Heart right ventricle (tissue), 16 donors: ENCODE results near the gene GIT1. TPM values are rescaled to one million over a fixed set of nuclear protein-coding genes. Genes with fewer than 3 reads are reported as not detected.

Experiments
- ATAC-seq, 8 donors: fragments of 200-7000 bp; cut with Tn5 transposase; one replicate each; pipeline ENCODE4 v1.9.1; 2020; ENCODE audit warnings: mild to moderate bottlenecking in 8 of 8, moderate library complexity in 8 of 8, moderate number of reproducible peaks in 1 of 8
- DNase-seq, 2 donors: peaks; one replicate each; pipeline ENCODE4 v3.0.0-alpha.2; 2020
- H3K27ac ChIP-seq, 10 donors: fragments of 200-600 bp; sonication (generic) in 2 of 10; one replicate each; pipeline versions ENCODE4 v1.5.0 to v1.8.0; 2020 to 2022; ENCODE audit warnings: mild to moderate bottlenecking in 3 of 10
- H3K27me3 ChIP-seq, 7 donors: fragments of 200-600 bp; one replicate each; pipeline ENCODE4 v1.8.0; 2021 to 2022; ENCODE audit warnings: mild to moderate bottlenecking in 2 of 7
- H3K36me3 ChIP-seq, 9 donors: fragments of 200-600 bp; sonication (generic) in 1 of 9; one replicate each; pipeline versions ENCODE4 v1.5.0 to v1.8.0; 2020 to 2022; ENCODE audit warnings: mild to moderate bottlenecking in 2 of 9
- H3K4me1 ChIP-seq, 9 donors: fragments of 200-600 bp; sonication (generic) in 1 of 9; one replicate each; pipeline versions ENCODE4 v1.5.0 to v1.8.0; 2020 to 2022; ENCODE audit warnings: mild to moderate bottlenecking in 4 of 9
- H3K4me3 ChIP-seq, 10 donors: fragments of 200-600 bp; sonication (generic) in 2 of 10; one replicate each; pipeline versions ENCODE4 v1.5.0 to v1.8.0; 2020 to 2022; ENCODE audit warnings: mild to moderate bottlenecking in 7 of 10, moderate library complexity in 2 of 10
- H3K9me3 ChIP-seq, 11 donors: fragments of 200-600 bp in 10 of 11; sonication (generic) in 2 of 11; one replicate each; pipeline versions ENCODE4 v1.5.0 to v1.8.0; 2013 to 2022; ENCODE audit warnings: mild to moderate bottlenecking in 2 of 11, control low read depth in 1 of 11, moderate library complexity in 1 of 11
- CTCF ChIP-seq, 9 donors: fragments of 200-600 bp; sonication (generic) in 2 of 9; IDR thresholded peaks; one replicate each; pipeline versions ENCODE4 v1.5.0 to v1.8.0; 2021 to 2022; ENCODE audit warnings: antibody characterized with exemption in 9 of 9, mild to moderate bottlenecking in 5 of 9, moderate library complexity in 1 of 9
- WGBS, 2 donors: extraction: QIAGEN DNeasy Blood & Tissue Kit; methylation state at CpG; one replicate each; pipeline ENCODE4 v1.1.7; 2013; ENCODE audit warnings: inconsistent platforms in 1 of 2; 5-methylcytosine and 5-hydroxymethylcytosine counted together
- intact Hi-C, 10 donors: fragments of 100-400 bp; cut with DNase I; formaldehyde crosslinking; loops; one replicate each; pipeline versions ENCODE4 v1.11.1 to v1.14.2; 2022
- polyA plus RNA-seq, 2 donors: library from polyadenylated mRNA; stranded (reverse); fragments of 200-250 nt; gene quantifications; one replicate each; pipeline ENCODE4 v1.2.3, GENCODE V29; 2013
- total RNA-seq, 10 donors: library from RNA; stranded (reverse); fragmentation: NEBNext Ultra II Directional in 3 of 10; extraction: Animal tissue kit (Norgen Biotek cat#: 25700) in 3 of 10; gene quantifications; one replicate each; pipeline versions ENCODE4 v1.2.1 to v1.2.4, GENCODE V29; 2021 to 2023
- donor health status: Arrhythmogenic right ventricular cardiomyopathy.
- donor health status: ischemic (EF 13 %, LVEDD 7.1; RV severe dilation, severe dysfunction).
- donor health status: healthy with polysubstance abuse.
- donor health status: DM: no; HTN: yes; CAD: no.
- donor health status: DM: no; HTN: no; CAD: no.
- donor health status: ischemic (EF 25% LVEDD 6.9; RV normal size, moderate dysfunction).
- donor health status: ischemic (EF 25% LVEDD 5.7; RV mildly dilated, moderate dysfunction).
- donor health status: healthy.
- donor health status: DM: yes; HTN: yes; CAD: no.
- donor health status: Ischemic cardiomyopathy.
- donor health status: ischemic (EF 35%, LVEDD 5.7; RV mildly dilated, moderate dysfunction).
- donor health status: nonischemic (EF 11% LVEDD 7.7; RV severe dilation, severe dysfunction).
- donor health status: DM: yes; HTN: yes; CAD: no.
- donor health status: PGD.
- donor health status: ischemic (EF 29% LVEDD 5.4; RV normal size, mild dysfunction).
- donor health status: nonischemic (EF 23%, LVEDD 6.1; RV moderate dilation, normal function).

Gene GIT1
- total and polyA plus RNA-seq, 12 donors = 20.6 to 35.4 (median 28.9) TPM

GRCh38 chr17:29557739-29558116, 31.7 kb downstream of the GIT1 start:
- Histone ChIP-seq H3K4me3 (no peak overlapping the region), H3K27ac (no peak overlapping the region), H3K4me1 (peaks cover 0 to 33% (median 12%) of the 10 kb centered on the region in 9 donors), H3K27me3 (no peaks in the 10 kb centered on the region), H3K9me3 (no peaks in the 10 kb centered on the region), H3K36me3 (peaks cover 0 to 9% (median 0%) of the 10 kb centered on the region in 9 donors)
- ATAC-seq (no peak), DNase-seq (no peak)
- intact Hi-C loops = no loop called here
- TF ChIP-seq CTCF (IDR thresholded peaks at IDR 0.05) = no peak

DNA sequence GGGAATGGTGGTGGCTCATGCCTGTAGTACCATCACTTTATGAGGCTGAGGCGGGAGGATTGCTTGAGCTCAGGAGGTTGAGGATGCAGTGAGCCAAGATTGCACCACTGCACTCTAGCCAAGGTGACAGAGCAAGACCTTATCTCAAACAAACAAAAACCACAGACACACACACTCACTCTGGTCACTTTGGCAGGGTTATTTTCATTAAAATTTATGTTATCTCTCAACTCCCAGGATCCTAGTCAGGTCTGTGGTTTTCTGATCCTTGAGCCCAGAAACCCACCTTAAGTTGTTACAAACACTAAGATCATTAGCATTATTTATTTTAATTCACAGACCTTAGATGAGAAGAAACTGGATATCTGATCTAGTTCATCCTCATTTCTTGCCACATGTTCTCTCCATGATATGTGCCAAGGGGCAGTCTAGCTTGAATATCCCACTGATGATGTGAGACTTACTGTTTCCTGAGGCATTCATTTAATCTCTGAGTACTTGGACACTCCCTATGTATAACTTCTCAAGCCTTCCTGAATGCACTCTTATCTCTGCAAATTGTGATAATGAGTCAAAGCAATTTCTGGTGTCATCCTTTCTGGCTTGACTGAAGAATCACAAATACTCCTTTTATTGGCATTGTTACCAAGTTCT, 32.2 kb downstream of the GIT1 start:
- ATAC-seq (no peak), DNase-seq (no peak)
- WGBS, 2 donors = 96 to 98% methylated on average over 1 of the region's 1 CpG
- H3K27me3 ChIP-seq = no peaks in the 10 kb centered on the region
- no peak for TF ChIP-seq CTCF (IDR thresholded peaks at IDR 0.05)
- peaks cover 0 to 28% (median 9%) of the 10 kb centered on the region in 9 donors for H3K4me1 ChIP-seq
- peaks cover 0 to 4% (median 0%) of the 10 kb centered on the region in 9 donors for H3K36me3 ChIP-seq
- no peak overlapping the region for H3K27ac ChIP-seq
- intact Hi-C loops = no loop called here
- H3K9me3 ChIP-seq = no peaks in the 10 kb centered on the region
- H3K4me3 ChIP-seq = no peak overlapping the region

- 80 to 89% methylated on average over 3 of the region's 3 CpGs for WGBS, 2 donors
- intact Hi-C loops = no loop called here
- H3K27me3 ChIP-seq = no peaks in the 10 kb centered on the region
These were observed 33.6 kb downstream of the GIT1 start for GRCh38 chr17:29555840-29556239.

DNA sequence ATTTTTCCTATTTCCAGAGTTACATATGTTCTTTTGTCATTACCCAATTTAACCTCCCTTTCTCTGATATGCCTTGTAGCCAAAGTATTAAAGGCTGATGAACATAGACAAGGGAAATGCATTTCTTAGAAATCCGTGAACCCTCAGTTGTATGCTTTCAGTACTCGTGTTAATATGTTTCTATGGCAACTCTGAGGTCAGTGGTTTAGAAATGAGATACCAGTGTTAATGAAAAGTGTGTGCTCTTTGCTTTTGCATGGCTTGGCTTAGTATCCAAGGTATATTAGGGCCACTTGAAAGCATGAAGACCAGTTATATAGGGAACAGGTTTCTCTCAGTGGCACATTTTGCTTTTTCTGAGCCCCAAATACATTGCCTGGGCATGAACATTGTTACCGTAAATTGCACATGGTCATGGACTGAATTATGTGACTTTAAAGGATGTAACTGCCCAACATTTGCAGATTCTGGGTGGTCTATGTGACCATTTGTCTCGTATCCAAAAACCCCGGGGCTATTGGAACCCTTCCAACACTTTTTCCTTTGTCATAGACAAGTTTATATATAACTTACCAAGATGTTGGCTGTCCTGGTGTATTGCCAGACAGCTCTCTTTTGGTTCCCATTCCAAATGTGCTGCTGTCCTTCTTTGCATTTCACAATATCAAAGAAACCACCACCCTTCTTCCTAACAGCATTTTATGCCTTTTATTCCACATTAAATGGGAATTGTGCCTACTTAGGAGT, 40.1 kb downstream of the GIT1 start:
- Histone ChIP-seq H3K27ac (no peak overlapping the region), H3K36me3 (peaks cover 0 to 25% (median 7%) of the 10 kb centered on the region in 9 donors), H3K4me3 (no peak overlapping the region), H3K9me3 (no peaks in the 10 kb centered on the region), H3K27me3 (no peaks in the 10 kb centered on the region), H3K4me1 (peaks cover 0 to 14% (median 5%) of the 10 kb centered on the region in 9 donors)
- intact Hi-C loops = no loop called here
- DNase-seq (no peak), ATAC-seq (peak in 1 of 8 donors; percentile 33)
- TF ChIP-seq CTCF (IDR thresholded peaks at IDR 0.05) = no peak
- WGBS, 2 donors = 29 to 33% methylated on average over 5 of the region's 5 CpGs

More at GRCh38 chr17:29555840-29556239, 33.6 kb downstream of the GIT1 start:
- Histone ChIP-seq H3K9me3 (no peaks in the 10 kb centered on the region), H3K36me3 (no peaks in the 10 kb centered on the region), H3K27ac (no peak overlapping the region), H3K4me1 (peaks cover 0 to 14% (median 0%) of the 10 kb centered on the region in 9 donors), H3K4me3 (no peak overlapping the region)
- no peak for TF ChIP-seq CTCF (IDR thresholded peaks at IDR 0.05)
- ATAC-seq (no peak), DNase-seq (no peak)
